Endothelial cell of umbilical vein (primary cell): ENCODE results near the gene ZNF148. TPM values are rescaled to one million over a fixed set of nuclear protein-coding genes. Genes with fewer than 3 reads are reported as not detected.

ENCODE experiments used
- BruUV-seq: library from RNA; stranded (reverse); fragments of 400-500 nt; replicated peaks from 2 replicates; lab custom pipeline; 2021; lab: Mats Ljungman, UMichigan
- CTCF ChIA-PET: fragments of 300-600, 350-600 bp; sonication (Branson Sonifier 250); formaldehyde crosslinking; loops from one replicate; lab custom pipeline; 2021; ENCODE audit warnings: antibody characterized with exemption, inconsistent platforms; lab: Charles Lee
- POLR2A ChIA-PET: fragments of 300-600, 350-600 bp; sonication (Branson Sonifier 250); formaldehyde crosslinking; loops from one replicate; lab custom pipeline; 2021; ENCODE audit warnings: antibody characterized with exemption, inconsistent platforms; lab: Charles Lee
- DNase-seq: peaks from one replicate; pipeline ENCODE4 v3.0.0-alpha.2; 2011; ENCODE audit warnings: low read depth, low spot score
- FAIRE-seq: peaks from 2 replicates; lab custom pipeline; 2011; peaks lifted over from hg19 to GRCh38; lab: Jason Lieb, UNC
- H2AFZ ChIP-seq: 2 replicates; pipeline ENCODE4 v1.6.0; 2012; ENCODE audit warnings: low read depth, low read length, control low read depth, inconsistent platforms
- H3K27ac ChIP-seq: 2 replicates; pipeline ENCODE4 v1.5.1; 2011; ENCODE audit warnings: low read depth, mild to moderate bottlenecking, control low read depth, low read length, moderate library complexity; ENCODE audit not compliant: insufficient read depth
- H3K27me3 ChIP-seq, 2 experiments: 2 replicates each; pipeline versions ENCODE4 v1.6.0 to v1.6.1; 2011; ENCODE audit warnings: low read length in 2 of 2, mixed read lengths in 1 of 2; ENCODE audit not compliant: control insufficient read depth in 2 of 2, insufficient read depth in 2 of 2
- H3K36me3 ChIP-seq, 2 experiments: 2 replicates in 1 of 2; 3 replicates in 1 of 2; pipeline ENCODE4 v1.5.1; 2011; ENCODE audit warnings: low read length in 2 of 2, mild to moderate bottlenecking in 1 of 2, moderate library complexity in 1 of 2; ENCODE audit not compliant: control insufficient read depth in 2 of 2, insufficient read depth in 2 of 2; ENCODE audit errors: extremely low read depth in 1 of 2
- H3K4me1 ChIP-seq: 3 replicates; pipeline ENCODE4 v1.5.1; 2011; ENCODE audit warnings: mild to moderate bottlenecking, low read length; ENCODE audit not compliant: control insufficient read depth, insufficient read depth; ENCODE audit errors: extremely low read depth
- H3K4me2 ChIP-seq: 2 replicates; pipeline ENCODE4 v1.6.1; 2011; ENCODE audit warnings: low read length, control low read depth, mixed read lengths; ENCODE audit not compliant: insufficient read depth
- H3K4me3 ChIP-seq, 3 experiments: fragments of 200-600 bp in 1 of 3; sonication (generic), shearing (Covaris generic) in 1 of 3; replicated peaks in 1 of 3; 2 replicates each; pipeline ENCODE4 v1.5.1; 2011 to 2016; ENCODE audit warnings: control low read depth in 3 of 3, low read length in 3 of 3, mild to moderate bottlenecking in 2 of 3, inconsistent platforms in 1 of 3, low read depth in 1 of 3, moderate library complexity in 1 of 3; ENCODE audit not compliant: insufficient read depth in 1 of 3
- H3K79me2 ChIP-seq: 2 replicates; pipeline ENCODE4 v1.6.0; 2012; ENCODE audit warnings: low read length, inconsistent platforms; ENCODE audit not compliant: control insufficient read depth, insufficient read depth
- H3K9ac ChIP-seq: replicated peaks from 2 replicates; pipeline ENCODE3; 2011; ENCODE audit warnings: low read length, control low read depth; ENCODE audit not compliant: insufficient read depth; ENCODE audit errors: extremely low read depth
- H3K9me1 ChIP-seq: replicated peaks from 3 replicates; pipeline ENCODE4 v1.6.0; 2011; ENCODE audit warnings: mild to moderate bottlenecking, low read length; ENCODE audit not compliant: control insufficient read depth, insufficient read depth; ENCODE audit errors: extremely low read depth
- H3K9me3 ChIP-seq: replicated peaks from 2 replicates; pipeline ENCODE4 v1.5.1; 2012; ENCODE audit warnings: low read length, inconsistent platforms; ENCODE audit not compliant: control insufficient read depth, insufficient read depth
- H4K20me1 ChIP-seq: replicated peaks from 2 replicates; pipeline ENCODE3; 2011; ENCODE audit warnings: mild to moderate bottlenecking, low read length; ENCODE audit not compliant: control insufficient read depth, insufficient read depth; ENCODE audit errors: extremely low read depth
- CTCF ChIP-seq, 2 donors: IDR thresholded peaks; 1 replicate in 1 of 2; 2 replicates in 1 of 2; pipeline ENCODE4 v1.5.1; 2011; ENCODE audit warnings: low read length in 2 of 2, mild to moderate bottlenecking in 2 of 2, moderate library complexity in 2 of 2, control low read depth in 1 of 2, inconsistent platforms in 1 of 2, low read depth in 1 of 2; ENCODE audit not compliant: insufficient read depth in 1 of 2; ENCODE audit errors: extremely low read depth in 1 of 2
- EZH2 ChIP-seq: IDR thresholded peaks from 2 replicates; pipeline ENCODE4 v1.6.1; 2012; ENCODE audit warnings: borderline replicate concordance, low read depth, mild to moderate bottlenecking, moderate library complexity, low read length, inconsistent platforms; ENCODE audit not compliant: severe bottlenecking
- FOS ChIP-seq: IDR thresholded peaks from 2 replicates; pipeline ENCODE4 v1.6.1; 2011; ENCODE audit warnings: mild to moderate bottlenecking, low read length, moderate library complexity, borderline replicate concordance; ENCODE audit not compliant: insufficient read depth
- GATA2 ChIP-seq: IDR thresholded peaks from 2 replicates; pipeline ENCODE4 v1.7.0; 2011; ENCODE audit warnings: low read depth, mild to moderate bottlenecking, moderate library complexity, mixed read lengths, low read length; ENCODE audit not compliant: insufficient read length, insufficient read depth
- JUN ChIP-seq: IDR thresholded peaks from 2 replicates; pipeline ENCODE4 v1.6.1; 2011; ENCODE audit warnings: borderline replicate concordance, low read depth; ENCODE audit not compliant: insufficient read length, insufficient read depth
- MAX ChIP-seq: IDR thresholded peaks from 2 replicates; pipeline ENCODE4 v1.6.1; 2011; ENCODE audit not compliant: insufficient read depth, insufficient read length
- MYC ChIP-seq: IDR thresholded peaks from one replicate; pipeline ENCODE4 v1.6.1; 2011; ENCODE audit warnings: mild to moderate bottlenecking, low read depth, low read length
- POLR2A ChIP-seq: IDR thresholded peaks from 2 replicates; pipeline ENCODE4 v1.6.1; 2012; ENCODE audit warnings: low read depth, mild to moderate bottlenecking, control low read depth, low read length
- POLR2AphosphoS5 ChIP-seq: IDR thresholded peaks from 2 replicates; pipeline ENCODE4 v1.6.1; 2012; ENCODE audit warnings: low read depth, mild to moderate bottlenecking, control low read depth, low read length, moderate library complexity; ENCODE audit not compliant: insufficient read depth
- dilution Hi-C: fragments of 300-500 bp; cut with MboI; formaldehyde crosslinking; loops from one replicate; pipeline ENCODE4 v1.15.0; 2019; ENCODE audit warnings: low sequenced_read_pairs; ENCODE audit not compliant: extremely low pct_ligation_motif_present
- intact Hi-C: fragments of 100-400 bp; cut with micrococcal nuclease; formaldehyde crosslinking; loops from one replicate; pipeline ENCODE4 v1.10.0; 2022
- polyA plus RNA-seq, 4 experiments: library from polyadenylated mRNA; depleted of rRNA in 3 of 4; stranded (reverse) in 3 of 4; unstranded in 1 of 4; fragments of >200 nt; gene quantifications; 2 replicates each; pipeline versions ENCODE4 v1.2.1 to v1.2.3, GENCODE V29; 2011 to 2012; ENCODE audit warnings: missing spikeins in 1 of 4
- total RNA-seq: library from RNA; stranded (reverse); gene quantifications from 2 replicates; pipeline ENCODE4 v1.2.3, GENCODE V29; 2021

Gene ZNF148
- total and polyA plus RNA-seq, 2 donors (not counting 3 experiments of a cell fraction or from before 2014, with no cell fraction given): 8.0 to 41.3 TPM

GRCh38 chr3:125179884-125180240 is 195.3 kb downstream of the ZNF148 start:
- no peak for TF ChIP-seq POLR2AphosphoS5
- TF ChIP-seq MAX: no peak
- no peak for TF ChIP-seq CTCF (IDR thresholded peaks at IDR 0.05; ENCODE audit: extremely low read depth in 1 of 2, insufficient read depth in 1 of 2, low read depth in 1 of 2, low read length in 2 of 2)
- TF ChIP-seq EZH2: no peak
- TF ChIP-seq JUN: no peak
- no peak for TF ChIP-seq FOS
- TF ChIP-seq POLR2A: no peak
- no peak for TF ChIP-seq MYC
- TF ChIP-seq GATA2: no peak
- no peaks in the 10 kb centered on the region for H4K20me1 ChIP-seq
- H3K79me2 ChIP-seq: no peaks in the 10 kb centered on the region
- H3K4me3 ChIP-seq: no peak overlapping the region
- BruUV-seq: no TSS peak
- DNase-seq: no peak
- ChIA-PET POLR2A (no interaction called here), CTCF (interaction anchor here (0.8 to 2.5 kb wide), 5 partner anchors 8 to 245 kb away, joined by 3 to 9 read pairs (median 5); no protein-coding TSS in a partner anchor)
- no peak overlapping the region for H3K4me2 ChIP-seq
- H3K9me1 ChIP-seq: no peaks in the 10 kb centered on the region
- H3K27ac ChIP-seq: no peak overlapping the region
- dilution Hi-C loops: no loop called here
- H3K36me3 ChIP-seq: no peaks in the 10 kb centered on the region
- H3K9ac ChIP-seq: no peak overlapping the region
- FAIRE-seq: no peak
- intact Hi-C loops: no loop called here
- H2AFZ ChIP-seq: no peak overlapping the region
- no peaks in the 10 kb centered on the region for H3K27me3 ChIP-seq
- H3K4me1 ChIP-seq: no peaks in the 10 kb centered on the region
- H3K9me3 ChIP-seq: no peaks in the 10 kb centered on the region
